Keratinocyte (primary cell): ENCODE measurements around the gene ENGASE. TPM values are rescaled to one million over a fixed set of nuclear protein-coding genes. Genes with fewer than 3 reads are reported as not detected.

Source experiments
- DNase-seq: peaks from one replicate; pipeline ENCODE4 v3.0.0-alpha.2; 2011; ENCODE audit warnings: low read depth, missing footprints, low spot score
- FAIRE-seq: peaks from 2 replicates; lab custom pipeline; 2011; peaks lifted over from hg19 to GRCh38; lab: Jason Lieb, UNC
- H2AFZ ChIP-seq: 2 replicates; pipeline ENCODE4 v1.6.0; 2012; ENCODE audit warnings: low read length, control low read depth, inconsistent platforms; ENCODE audit not compliant: control insufficient read depth
- H3K27ac ChIP-seq: 2 replicates; pipeline ENCODE4 v1.5.1; 2011; ENCODE audit warnings: low read length; ENCODE audit not compliant: control insufficient read depth, insufficient read depth
- H3K27me3 ChIP-seq: 3 replicates; pipeline ENCODE4 v1.6.0; 2011; ENCODE audit warnings: low read length; ENCODE audit not compliant: control insufficient read depth, insufficient read depth; ENCODE audit errors: extremely low read depth
- H3K36me3 ChIP-seq, 2 experiments: 2 replicates in 1 of 2; 3 replicates in 1 of 2; pipeline ENCODE4 v1.5.1; 2011; ENCODE audit warnings: low read length in 2 of 2, mild to moderate bottlenecking in 1 of 2; ENCODE audit not compliant: control insufficient read depth in 2 of 2, insufficient read depth in 2 of 2; ENCODE audit errors: extremely low read depth in 1 of 2
- H3K4me1 ChIP-seq: 3 replicates; pipeline ENCODE4 v1.5.1; 2011; ENCODE audit warnings: low read length; ENCODE audit not compliant: control insufficient read depth, insufficient read depth; ENCODE audit errors: extremely low read depth
- H3K4me2 ChIP-seq: 3 replicates; pipeline ENCODE4 v1.6.0; 2011; ENCODE audit warnings: low read depth, low read length; ENCODE audit not compliant: control insufficient read depth, insufficient read depth; ENCODE audit errors: extremely low read depth
- H3K4me3 ChIP-seq, 3 experiments: fragments of 200-600 bp in 1 of 3; sonication (generic) in 1 of 3; 2 replicates in 2 of 3; 3 replicates in 1 of 3; pipeline ENCODE4 v1.5.1; 2011 to 2016; ENCODE audit warnings: low read length in 3 of 3, mild to moderate bottlenecking in 3 of 3, control low read depth in 2 of 3, inconsistent platforms in 1 of 3, low read depth in 1 of 3, mixed read lengths in 1 of 3, mixed run types in 1 of 3, moderate library complexity in 1 of 3; ENCODE audit not compliant: control insufficient read depth in 2 of 3, insufficient read depth in 2 of 3; ENCODE audit errors: extremely low read depth in 1 of 3
- H3K79me2 ChIP-seq: 2 replicates; pipeline ENCODE4 v1.6.0; 2012; ENCODE audit warnings: low read length; ENCODE audit not compliant: control insufficient read depth, insufficient read depth
- H3K9ac ChIP-seq: 3 replicates; pipeline ENCODE4 v1.6.0; 2011; ENCODE audit warnings: low read length; ENCODE audit not compliant: control insufficient read depth, insufficient read depth; ENCODE audit errors: extremely low read depth
- H3K9me1 ChIP-seq: 3 replicates; pipeline ENCODE4 v1.6.0; 2011; ENCODE audit warnings: low read length; ENCODE audit not compliant: control insufficient read depth, insufficient read depth; ENCODE audit errors: extremely low read depth
- H3K9me3 ChIP-seq: 2 replicates; pipeline ENCODE4 v1.5.1; 2012; ENCODE audit warnings: low read depth, low read length; ENCODE audit not compliant: control insufficient read depth
- H4K20me1 ChIP-seq: 3 replicates; pipeline ENCODE4 v1.6.0; 2011; ENCODE audit warnings: low read length; ENCODE audit not compliant: control insufficient read depth, insufficient read depth; ENCODE audit errors: extremely low read depth
- CTCF ChIP-seq, 3 experiments: IDR thresholded peaks in 1 of 3; conservative IDR thresholded peaks in 1 of 3; optimal IDR thresholded peaks in 1 of 3; 2 replicates in 2 of 3; 3 replicates in 1 of 3; pipeline versions ENCODE3 to v1.5.1; 2011; ENCODE audit warnings: low read length in 3 of 3, mild to moderate bottlenecking in 3 of 3, moderate library complexity in 2 of 3, control low read depth in 1 of 3, inconsistent platforms in 1 of 3; ENCODE audit not compliant: insufficient read depth in 2 of 3; ENCODE audit errors: extremely low read depth in 1 of 3
- EZH2 ChIP-seq: IDR thresholded peaks from one replicate; pipeline ENCODE4 v1.6.1; 2012; ENCODE audit warnings: inconsistent platforms, mild to moderate bottlenecking, low read length, moderate library complexity
- dilution Hi-C: fragments of 300-500 bp; cut with MboI; formaldehyde crosslinking; loops from one replicate; pipeline ENCODE4 v1.7.0; 2020; ENCODE audit warnings: low sequenced_read_pairs; ENCODE audit not compliant: extremely low pct_ligation_motif_present
- polyA plus RNA-seq, 5 experiments: library from polyadenylated mRNA; depleted of rRNA in 3 of 5; stranded (reverse) in 3 of 5; stranded (forward) in 1 of 5; unstranded in 1 of 5; fragments of >200 nt; gene quantifications; 1 replicate in 1 of 5; 2 replicates in 3 of 5; 3 replicates in 1 of 5; pipeline versions ENCODE4 v1.2.1 to v1.2.3, GENCODE V29; 2011 to 2012; ENCODE audit warnings: missing spikeins in 2 of 5, low read depth in 1 of 5, low replicate concordance in 1 of 5

Gene ENGASE
- polyA plus RNA-seq, 1 donor (not counting 4 experiments of a cell fraction or from before 2014, with no cell fraction given): 6.6 TPM

GRCh38 chr17:79100405-79100804, 25.8 kb downstream of the ENGASE start:
- Histone ChIP-seq H3K4me2 (no peak overlapping the region), H3K27ac (no peak overlapping the region)
- TF ChIP-seq CTCF (optimal IDR thresholded peaks at IDR 0.05 in 1 of 3, IDR thresholded peaks at IDR 0.05 in 1 of 3, conservative IDR thresholded peaks at IDR 0.05 in 1 of 3; ENCODE audit: extremely low read depth in 1 of 3, insufficient read depth in 2 of 3, low read length in 3 of 3) (no peak), EZH2 (no peak)

GRCh38 chr17:79101111-79101673, 26.6 kb downstream of the ENGASE start:
- Histone ChIP-seq H3K9ac (no peak overlapping the region), H3K4me1 (no peaks in the 10 kb centered on the region), H4K20me1 (no peaks in the 10 kb centered on the region), H3K4me2 (no peak overlapping the region), H3K9me3 (no peaks in the 10 kb centered on the region), H3K36me3 (no peaks in the 10 kb centered on the region), H3K4me3 (no peak overlapping the region), H3K9me1 (no peaks in the 10 kb centered on the region), H3K79me2 (no peaks in the 10 kb centered on the region), H3K27me3 (peaks cover 80% of the 10 kb centered on the region), H2AFZ (no peak overlapping the region), H3K27ac (no peak overlapping the region)
- no peak for TF ChIP-seq CTCF (optimal IDR thresholded peaks at IDR 0.05 in 1 of 3, IDR thresholded peaks at IDR 0.05 in 1 of 3, conservative IDR thresholded peaks at IDR 0.05 in 1 of 3; ENCODE audit: extremely low read depth in 1 of 3, insufficient read depth in 2 of 3, low read length in 3 of 3)
- no peak for TF ChIP-seq EZH2
- DNase-seq (no peak), FAIRE-seq (no peak)
- dilution Hi-C loops: no loop called here

More at GRCh38 chr17:79100405-79100804, 25.8 kb downstream of the ENGASE start:
- H3K27me3 ChIP-seq: peaks cover 77% of the 10 kb centered on the region
- H3K36me3 ChIP-seq: no peaks in the 10 kb centered on the region
- dilution Hi-C loops: no loop called here
- H4K20me1 ChIP-seq: no peaks in the 10 kb centered on the region
- no peak overlapping the region for H3K9ac ChIP-seq
- no peak overlapping the region for H2AFZ ChIP-seq
- no peaks in the 10 kb centered on the region for H3K9me3 ChIP-seq
- DNase-seq (no peak), FAIRE-seq (no peak)
- H3K79me2 ChIP-seq: no peaks in the 10 kb centered on the region
- H3K4me3 ChIP-seq: no peak overlapping the region
- no peaks in the 10 kb centered on the region for H3K4me1 ChIP-seq
- no peaks in the 10 kb centered on the region for H3K9me1 ChIP-seq
